SU-DHL-6 (cell line): ENCODE data around the gene MMP8.

Source experiments
- H2AFZ ChIP-seq: fragments of 200-600 bp; sonication (generic); 2 replicates; pipeline ENCODE4 v1.6.1; 2014; ENCODE audit warnings: low read depth, mild to moderate bottlenecking, moderate library complexity, mixed read lengths, antibody characterized with exemption, low read length; ENCODE audit not compliant: severe bottlenecking
- H3F3A ChIP-seq: fragments of 200-600 bp; shearing (Covaris generic); 2 replicates; pipeline ENCODE4 v1.6.0; 2016; ENCODE audit warnings: antibody characterized with exemption, mild to moderate bottlenecking; ENCODE audit not compliant: insufficient read depth
- H3K27ac ChIP-seq: fragments of 200-600 bp; sonication (generic); 2 replicates; pipeline ENCODE4 v1.5.1; 2016; ENCODE audit warnings: low read depth, mild to moderate bottlenecking, low read length, moderate library complexity, mixed read lengths
- H3K27me3 ChIP-seq: fragments of 200-600 bp; sonication (generic), shearing (Covaris generic); 2 replicates; pipeline ENCODE4 v1.6.0; 2014; ENCODE audit warnings: mild to moderate bottlenecking, low read length
- H3K36me3 ChIP-seq: fragments of 200-600 bp; sonication (generic); 2 replicates; pipeline ENCODE4 v1.6.1; 2014; ENCODE audit warnings: mild to moderate bottlenecking, low read length, mixed read lengths
- H3K4me2 ChIP-seq: fragments of 300-600, 200-600 bp; shearing (Covaris generic), sonication (generic); 2 replicates; pipeline ENCODE4 v1.6.0; 2014; ENCODE audit warnings: low read length, low read depth, mild to moderate bottlenecking; ENCODE audit not compliant: poor library complexity, severe bottlenecking
- H3K4me3 ChIP-seq: fragments of 200-600 bp; sonication (generic); 2 replicates; pipeline ENCODE4 v1.5.1; 2014; ENCODE audit warnings: antibody characterized with exemption, low read length, mild to moderate bottlenecking, mixed read lengths; ENCODE audit not compliant: insufficient read depth, poor library complexity, severe bottlenecking
- H3K79me2 ChIP-seq: fragments of 200-600 bp; sonication (generic); 2 replicates; pipeline ENCODE4 v1.6.1; 2014; ENCODE audit warnings: mild to moderate bottlenecking, low read length, moderate library complexity; ENCODE audit not compliant: insufficient read depth
- H3K9ac ChIP-seq: fragments of 200-600 bp; sonication (generic); 2 replicates; pipeline ENCODE4 v1.7.0; 2014; ENCODE audit warnings: mild to moderate bottlenecking, low read length
- H3K9me2 ChIP-seq: fragments of 200-600 bp; sonication (generic); replicated peaks from 2 replicates; pipeline ENCODE4 v1.6.1; 2014; ENCODE audit warnings: low read length; ENCODE audit not compliant: insufficient read depth
- H3K9me3 ChIP-seq: fragments of 200-600 bp; sonication (generic); 2 replicates; pipeline ENCODE4 v1.6.1; 2014; ENCODE audit warnings: low read length, mixed read lengths; ENCODE audit not compliant: insufficient read depth
- H4K20me1 ChIP-seq: fragments of 200-600 bp; sonication (generic); 2 replicates; pipeline ENCODE4 v1.6.1; 2014; ENCODE audit warnings: low read depth, mild to moderate bottlenecking, antibody characterized with exemption, low read length, moderate library complexity, mixed read lengths
- EZH2phosphoT487 ChIP-seq: fragments of 200-600 bp; sonication (generic), shearing (Covaris generic); conservative IDR thresholded peaks from 2 replicates; pipeline ENCODE4 v1.6.1; 2018; ENCODE audit warnings: mild to moderate bottlenecking, antibody characterized with exemption, low read length, moderate library complexity, mixed read lengths
- TF ChIP-seq, protein P1 (sequence below): fragments of 200-600 bp; sonication (generic); IDR thresholded peaks from one replicate; pipeline ENCODE4 v1.5.1; 2017; ENCODE audit warnings: antibody characterized with exemption, mild to moderate bottlenecking, low read length, moderate library complexity; ENCODE audit not compliant: insufficient read depth, poor library complexity, severe bottlenecking

MMP8 gene, protein sequence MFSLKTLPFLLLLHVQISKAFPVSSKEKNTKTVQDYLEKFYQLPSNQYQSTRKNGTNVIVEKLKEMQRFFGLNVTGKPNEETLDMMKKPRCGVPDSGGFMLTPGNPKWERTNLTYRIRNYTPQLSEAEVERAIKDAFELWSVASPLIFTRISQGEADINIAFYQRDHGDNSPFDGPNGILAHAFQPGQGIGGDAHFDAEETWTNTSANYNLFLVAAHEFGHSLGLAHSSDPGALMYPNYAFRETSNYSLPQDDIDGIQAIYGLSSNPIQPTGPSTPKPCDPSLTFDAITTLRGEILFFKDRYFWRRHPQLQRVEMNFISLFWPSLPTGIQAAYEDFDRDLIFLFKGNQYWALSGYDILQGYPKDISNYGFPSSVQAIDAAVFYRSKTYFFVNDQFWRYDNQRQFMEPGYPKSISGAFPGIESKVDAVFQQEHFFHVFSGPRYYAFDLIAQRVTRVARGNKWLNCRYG

DNA sequence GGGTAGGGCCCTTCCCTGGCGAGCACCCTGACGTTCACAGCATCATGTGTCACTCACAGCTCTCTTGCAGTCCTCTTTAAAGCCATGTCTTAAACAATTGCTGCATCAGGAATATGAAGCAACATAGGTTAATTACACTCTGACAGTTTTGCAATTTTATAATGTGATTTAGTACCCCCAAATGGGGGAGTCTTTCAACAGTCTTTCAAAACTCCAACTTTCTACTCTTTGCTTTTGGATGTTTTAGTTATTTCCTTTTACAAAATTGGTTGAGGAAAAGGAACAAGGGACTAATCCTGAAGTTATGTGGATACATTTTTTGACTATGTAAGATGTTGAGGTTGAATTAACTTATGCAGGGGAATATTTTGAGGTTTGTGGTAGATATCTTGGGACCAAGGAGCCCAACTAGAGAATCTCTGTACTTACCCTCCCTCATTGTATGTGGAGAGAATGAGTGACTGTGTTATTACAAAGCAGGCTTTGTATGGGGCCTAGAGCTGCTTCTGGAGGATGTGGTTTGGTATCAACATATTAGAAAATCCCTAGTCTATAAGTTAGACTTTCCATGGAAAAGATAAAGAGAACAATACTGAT lies at the start of gene MMP8:
TSS of gene MMP8 (minus strand) at position 51 of the 597 bp plus-strand sequence. CDS start 99 bp downstream, outside the sequence.
- no peak within 1 kb of the TSS for H3K4me3 ChIP-seq
- no peak within 1 kb of the TSS for H2AFZ ChIP-seq
- H3F3A ChIP-seq, result no peaks in the 10 kb centered on the region
- H3K4me2 ChIP-seq, result no peak within 1 kb of the TSS
- no peaks in the 10 kb centered on the region for H3K36me3 ChIP-seq
- H4K20me1 ChIP-seq, result no peaks in the 10 kb centered on the region
- no peak within 1 kb of the TSS for H3K9ac ChIP-seq
- H3K27me3 ChIP-seq, result no peaks in the 10 kb centered on the region
- H3K9me2 ChIP-seq, result no peaks in the 10 kb centered on the region
- H3K27ac ChIP-seq, result no peak within 1 kb of the TSS
- TF ChIP-seq EZH2phosphoT487, result no peak
- TF ChIP-seq, protein P1, sequence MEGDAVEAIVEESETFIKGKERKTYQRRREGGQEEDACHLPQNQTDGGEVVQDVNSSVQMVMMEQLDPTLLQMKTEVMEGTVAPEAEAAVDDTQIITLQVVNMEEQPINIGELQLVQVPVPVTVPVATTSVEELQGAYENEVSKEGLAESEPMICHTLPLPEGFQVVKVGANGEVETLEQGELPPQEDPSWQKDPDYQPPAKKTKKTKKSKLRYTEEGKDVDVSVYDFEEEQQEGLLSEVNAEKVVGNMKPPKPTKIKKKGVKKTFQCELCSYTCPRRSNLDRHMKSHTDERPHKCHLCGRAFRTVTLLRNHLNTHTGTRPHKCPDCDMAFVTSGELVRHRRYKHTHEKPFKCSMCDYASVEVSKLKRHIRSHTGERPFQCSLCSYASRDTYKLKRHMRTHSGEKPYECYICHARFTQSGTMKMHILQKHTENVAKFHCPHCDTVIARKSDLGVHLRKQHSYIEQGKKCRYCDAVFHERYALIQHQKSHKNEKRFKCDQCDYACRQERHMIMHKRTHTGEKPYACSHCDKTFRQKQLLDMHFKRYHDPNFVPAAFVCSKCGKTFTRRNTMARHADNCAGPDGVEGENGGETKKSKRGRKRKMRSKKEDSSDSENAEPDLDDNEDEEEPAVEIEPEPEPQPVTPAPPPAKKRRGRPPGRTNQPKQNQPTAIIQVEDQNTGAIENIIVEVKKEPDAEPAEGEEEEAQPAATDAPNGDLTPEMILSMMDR, result no peak
- no peaks in the 10 kb centered on the region for H3K79me2 ChIP-seq
- no peaks in the 10 kb centered on the region for H3K9me3 ChIP-seq

GRCh38 chr11:102773386-102773785 lies 48.6 kb upstream of the MMP8 start:
- Histone ChIP-seq H3K27ac (no peak overlapping the region), H3K4me3 (no peak overlapping the region), H3K79me2 (no peaks in the 10 kb centered on the region), H3K36me3 (no peaks in the 10 kb centered on the region), H3F3A (no peaks in the 10 kb centered on the region), H3K4me2 (no peak overlapping the region), H4K20me1 (no peaks in the 10 kb centered on the region), H3K9me3 (no peaks in the 10 kb centered on the region), H2AFZ (no peak overlapping the region), H3K9ac (no peak overlapping the region), H3K27me3 (no peaks in the 10 kb centered on the region), H3K9me2 (no peaks in the 10 kb centered on the region)
- TF ChIP-seq, protein P1, result no peak
- no peak for TF ChIP-seq EZH2phosphoT487

DNA sequence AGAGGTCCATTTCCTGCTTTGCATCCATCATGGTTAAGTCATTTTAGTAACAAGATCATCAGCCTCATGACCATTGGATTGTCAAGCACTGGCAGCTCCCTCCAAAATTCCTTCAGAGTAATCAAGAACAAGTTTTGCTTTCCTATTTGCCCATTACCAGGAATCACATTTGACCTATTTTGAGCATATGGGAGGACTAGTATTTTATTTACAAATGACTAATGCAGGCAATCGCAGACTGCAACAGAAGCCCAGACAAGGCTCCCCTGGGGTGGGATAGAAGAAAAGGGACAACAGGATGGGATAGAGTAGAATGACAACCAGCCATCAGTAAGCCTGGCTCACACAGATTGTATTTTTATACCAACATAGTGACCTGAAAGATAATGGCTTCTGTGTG lies 46.6 kb upstream of the MMP8 start:
- no peaks in the 10 kb centered on the region for H3F3A ChIP-seq
- H4K20me1 ChIP-seq, result no peaks in the 10 kb centered on the region
- no peak overlapping the region for H3K4me3 ChIP-seq
- TF ChIP-seq EZH2phosphoT487, result no peak
- TF ChIP-seq, protein P1, result no peak
- H3K79me2 ChIP-seq, result no peaks in the 10 kb centered on the region
- H3K9ac ChIP-seq, result no peak overlapping the region
- no peaks in the 10 kb centered on the region for H3K27me3 ChIP-seq
- H3K4me2 ChIP-seq, result no peak overlapping the region
- H2AFZ ChIP-seq, result no peak overlapping the region
- H3K36me3 ChIP-seq, result no peaks in the 10 kb centered on the region
- no peaks in the 10 kb centered on the region for H3K9me2 ChIP-seq
- H3K9me3 ChIP-seq, result no peaks in the 10 kb centered on the region
- no peak overlapping the region for H3K27ac ChIP-seq
